Loucy (cell line): ENCODE results near the gene ADARB1.

Source experiments
- H2AFZ ChIP-seq: fragments of 200-600 bp; sonication (generic); 2 replicates; pipeline ENCODE4 v1.6.0; 2016; ENCODE audit warnings: antibody characterized with exemption, mild to moderate bottlenecking, low read length, moderate library complexity
- H3F3A ChIP-seq: fragments of 200-600 bp; 2 replicates; pipeline ENCODE4 v1.6.0; 2016; ENCODE audit warnings: antibody characterized with exemption, low read depth, mild to moderate bottlenecking
- H3K27me3 ChIP-seq: fragments of 200-600 bp; sonication (generic); 2 replicates; pipeline ENCODE4 v1.6.1; 2014; ENCODE audit warnings: low read length, mild to moderate bottlenecking; ENCODE audit not compliant: insufficient read depth, poor library complexity, severe bottlenecking
- H3K36me3 ChIP-seq: fragments of 200-600 bp; sonication (generic); 2 replicates; pipeline ENCODE4 v1.6.1; 2016; ENCODE audit warnings: low read length; ENCODE audit not compliant: insufficient read depth
- H3K4me1 ChIP-seq: fragments of 200-600 bp; sonication (generic); 2 replicates; pipeline ENCODE4 v1.5.1; 2014; ENCODE audit warnings: low read length, mild to moderate bottlenecking; ENCODE audit not compliant: insufficient read depth, poor library complexity, severe bottlenecking
- H3K4me2 ChIP-seq: fragments of 200-600 bp; sonication (generic); 2 replicates; pipeline ENCODE4 v1.6.0; 2014; ENCODE audit warnings: antibody characterized with exemption, low read length, low read depth, mild to moderate bottlenecking; ENCODE audit not compliant: poor library complexity, severe bottlenecking
- H3K4me3 ChIP-seq: fragments of 200-600 bp; sonication (generic); 2 replicates; pipeline ENCODE4 v1.5.1; 2014; ENCODE audit warnings: low read length, mild to moderate bottlenecking, mixed read lengths; ENCODE audit not compliant: poor library complexity, severe bottlenecking
- H3K79me2 ChIP-seq: fragments of 200-600 bp; sonication (generic); 2 replicates; pipeline ENCODE4 v1.6.1; 2014; ENCODE audit warnings: low read length; ENCODE audit not compliant: insufficient read depth
- H3K9ac ChIP-seq: fragments of 200-600 bp; sonication (generic); 2 replicates; pipeline ENCODE4 v1.6.0; 2014; ENCODE audit warnings: mild to moderate bottlenecking, low read depth, low read length, moderate library complexity; ENCODE audit not compliant: poor library complexity, severe bottlenecking
- H3K9me2 ChIP-seq: fragments of 200-600 bp; sonication (generic); replicated peaks from 2 replicates; pipeline ENCODE4 v1.6.1; 2016; ENCODE audit warnings: low read depth, low read length, mixed read lengths
- H3K9me3 ChIP-seq: fragments of 200-600 bp; sonication (generic); 2 replicates; pipeline ENCODE4 v1.6.1; 2014; ENCODE audit warnings: mild to moderate bottlenecking, antibody characterized with exemption, low read length, low read depth; ENCODE audit not compliant: insufficient read depth
- H4K20me1 ChIP-seq: fragments of 200-600 bp; sonication (generic); 2 replicates; pipeline ENCODE4 v1.6.0; 2014; ENCODE audit warnings: antibody characterized with exemption, low read length, mild to moderate bottlenecking; ENCODE audit not compliant: insufficient read depth, poor library complexity, severe bottlenecking
- EZH2phosphoT487 ChIP-seq: fragments of 200-600 bp; IDR thresholded peaks from 2 replicates; pipeline ENCODE4 v1.6.1; 2018; ENCODE audit warnings: antibody characterized with exemption, mild to moderate bottlenecking, moderate library complexity, borderline replicate concordance
- TF ChIP-seq, protein P1 (sequence below): fragments of 200-600 bp; sonication (generic); conservative IDR thresholded peaks from 2 replicates; pipeline ENCODE4 v1.5.1; 2014; ENCODE audit warnings: mild to moderate bottlenecking, antibody characterized with exemption, low read length

ADARB1 gene

DNA sequence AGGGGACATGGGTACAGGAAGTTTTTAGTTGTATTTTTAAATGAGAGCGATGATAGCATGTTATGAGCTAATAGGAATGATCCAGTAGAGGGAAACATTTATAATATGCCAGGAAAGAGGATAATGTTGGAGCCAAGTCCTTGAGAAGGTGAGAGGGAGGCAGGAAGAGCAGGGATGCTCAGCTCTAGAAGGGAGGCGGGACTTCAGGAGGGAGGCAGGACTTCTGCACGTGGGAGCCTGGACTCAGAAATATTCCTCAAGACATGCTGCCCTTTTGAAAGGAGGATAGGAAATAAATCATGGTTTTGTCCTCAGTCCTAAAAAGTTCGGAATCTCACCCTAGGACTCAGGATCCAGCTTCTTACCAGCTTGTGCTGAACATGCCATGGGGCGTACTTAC lies 5.9 kb downstream of the ADARB1 start:
- Histone ChIP-seq H3K9me3 (no peaks in the 10 kb centered on the region), H3K27me3 (no peaks in the 10 kb centered on the region), H2AFZ (no peak overlapping the region), H3K36me3 (no peaks in the 10 kb centered on the region), H3K79me2 (peaks cover 75% of the 10 kb centered on the region), H3K4me1 (peaks cover 89% of the 10 kb centered on the region), H3K9ac (no peak overlapping the region), H3K9me2 (no peaks in the 10 kb centered on the region), H3K4me2 (peak overlapping the region; percentile 71), H3F3A (peaks cover 10% of the 10 kb centered on the region; the same call in 1 of the 2 replicates), H3K4me3 (peak overlapping the region; percentile 60), H4K20me1 (peaks cover 6% of the 10 kb centered on the region)
- TF ChIP-seq, protein P1, sequence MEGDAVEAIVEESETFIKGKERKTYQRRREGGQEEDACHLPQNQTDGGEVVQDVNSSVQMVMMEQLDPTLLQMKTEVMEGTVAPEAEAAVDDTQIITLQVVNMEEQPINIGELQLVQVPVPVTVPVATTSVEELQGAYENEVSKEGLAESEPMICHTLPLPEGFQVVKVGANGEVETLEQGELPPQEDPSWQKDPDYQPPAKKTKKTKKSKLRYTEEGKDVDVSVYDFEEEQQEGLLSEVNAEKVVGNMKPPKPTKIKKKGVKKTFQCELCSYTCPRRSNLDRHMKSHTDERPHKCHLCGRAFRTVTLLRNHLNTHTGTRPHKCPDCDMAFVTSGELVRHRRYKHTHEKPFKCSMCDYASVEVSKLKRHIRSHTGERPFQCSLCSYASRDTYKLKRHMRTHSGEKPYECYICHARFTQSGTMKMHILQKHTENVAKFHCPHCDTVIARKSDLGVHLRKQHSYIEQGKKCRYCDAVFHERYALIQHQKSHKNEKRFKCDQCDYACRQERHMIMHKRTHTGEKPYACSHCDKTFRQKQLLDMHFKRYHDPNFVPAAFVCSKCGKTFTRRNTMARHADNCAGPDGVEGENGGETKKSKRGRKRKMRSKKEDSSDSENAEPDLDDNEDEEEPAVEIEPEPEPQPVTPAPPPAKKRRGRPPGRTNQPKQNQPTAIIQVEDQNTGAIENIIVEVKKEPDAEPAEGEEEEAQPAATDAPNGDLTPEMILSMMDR, result no peak

- H3K4me3 ChIP-seq, result peak overlapping the region; percentile 22
- peaks cover 3% of the 10 kb centered on the region for H4K20me1 ChIP-seq
- H3K36me3 ChIP-seq, result no peaks in the 10 kb centered on the region
- H3K4me1 ChIP-seq, result peaks cover 89% of the 10 kb centered on the region
- H3K9me2 ChIP-seq, result no peaks in the 10 kb centered on the region
- no peaks in the 10 kb centered on the region for H3K27me3 ChIP-seq
- TF ChIP-seq, protein P1, result no peak
- TF ChIP-seq EZH2phosphoT487, result no peak
- peak overlapping the region; percentile 71 for H3K4me2 ChIP-seq
- no peak overlapping the region for H2AFZ ChIP-seq
- H3K9ac ChIP-seq, result peak overlapping the region; percentile 8
- peaks cover 75% of the 10 kb centered on the region for H3K79me2 ChIP-seq
- H3K9me3 ChIP-seq, result no peaks in the 10 kb centered on the region
- peaks cover 10% of the 10 kb centered on the region; the same call in 1 of the 2 replicates for H3F3A ChIP-seq
Observed at GRCh38 chr21:45080639-45081414, 6.4 kb downstream of the ADARB1 start.

DNA sequence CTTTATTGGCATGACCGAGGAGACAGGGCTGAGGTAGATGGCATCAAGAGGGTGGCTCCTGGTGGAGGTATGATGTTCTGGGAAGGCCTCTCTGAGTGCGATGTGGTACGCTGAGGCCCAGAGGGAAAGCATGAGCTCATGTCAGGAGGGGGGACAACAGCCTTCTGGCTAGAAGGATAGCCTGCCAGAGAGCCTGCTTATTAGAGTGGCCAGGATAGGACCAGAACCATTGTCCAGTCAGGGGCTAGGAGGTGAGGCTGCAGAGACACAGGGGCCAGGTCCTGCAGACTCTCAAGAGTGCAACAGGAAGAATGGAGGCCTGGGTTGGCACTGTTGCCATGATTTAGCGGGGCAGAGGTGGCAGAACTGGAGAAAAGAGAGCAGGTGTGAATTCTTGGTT lies 7.3 kb downstream of the ADARB1 start:
- peaks cover 91% of the 10 kb centered on the region for H3K4me1 ChIP-seq
- no peaks in the 10 kb centered on the region for H4K20me1 ChIP-seq
- TF ChIP-seq EZH2phosphoT487, result no peak
- TF ChIP-seq, protein P1, result no peak
- peak overlapping the region; percentile 71 for H3K4me2 ChIP-seq
- no peaks in the 10 kb centered on the region for H3K9me3 ChIP-seq
- no peaks in the 10 kb centered on the region for H3K27me3 ChIP-seq
- H3F3A ChIP-seq, result peaks cover 12% of the 10 kb centered on the region; the same call in 1 of the 2 replicates
- peak overlapping the region; percentile 22 for H3K4me3 ChIP-seq
- H3K36me3 ChIP-seq, result no peaks in the 10 kb centered on the region
- peaks cover 77% of the 10 kb centered on the region for H3K79me2 ChIP-seq
- H3K9ac ChIP-seq, result peak overlapping the region; percentile 8
- H3K9me2 ChIP-seq, result no peaks in the 10 kb centered on the region
- H2AFZ ChIP-seq, result no peak overlapping the region
